SHP77 treated with DMSO at 0.1 percent for 48 hours (cell line): ENCODE results near the gene GPR68.
"Not testable (repeated sequence)": the region's sequence is repeated elsewhere in the genome, so short reads cannot be mapped to it uniquely, and the experiment has no call there.

Experiments used
- DNase-seq: peaks from one replicate; lab custom pipeline; 2025; lab: John Stamatoyannopoulos, UW

GPR68 gene

DNA sequence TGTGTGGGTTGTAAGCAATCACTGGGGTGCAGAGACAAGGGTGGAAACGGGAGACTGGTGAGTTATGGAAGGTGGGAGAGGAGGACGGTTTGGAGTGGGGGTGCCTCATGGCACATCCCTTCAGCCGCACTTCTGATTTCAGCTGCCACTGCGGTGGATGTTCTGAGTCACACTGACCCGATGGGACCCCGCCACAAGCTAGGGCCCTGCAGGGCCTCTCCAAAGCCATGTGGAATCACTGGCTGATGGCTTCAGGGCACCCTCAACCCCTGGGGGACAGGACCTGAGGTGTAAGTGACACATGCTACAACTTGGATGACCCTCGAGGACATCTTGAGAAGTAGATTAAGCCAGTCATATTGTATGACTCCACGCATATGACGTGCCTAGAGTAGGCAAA, 53.7 kb downstream of the GPR68 start:
- DNase-seq = no peak

DNA sequence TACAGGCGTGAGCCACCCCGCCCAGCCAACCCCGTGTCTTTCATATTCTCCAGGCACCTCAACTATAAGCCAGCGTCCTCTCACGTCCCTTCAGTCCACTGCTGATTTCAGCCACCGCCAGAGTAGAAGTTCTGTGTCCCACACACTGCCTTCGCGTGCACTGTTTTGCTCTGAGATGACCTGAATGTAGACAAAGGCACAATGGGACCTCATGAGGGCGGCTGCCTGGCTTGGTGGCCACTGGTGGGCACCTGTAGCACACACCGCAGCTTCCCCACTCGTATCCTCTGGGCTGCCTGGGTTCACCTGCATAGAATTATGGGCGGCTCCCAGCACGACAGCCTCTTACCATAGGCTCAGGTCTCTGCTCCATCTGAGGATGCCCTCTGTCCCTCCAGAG, 57.2 kb downstream of the GPR68 start:
- DNase-seq = no peak

DNA sequence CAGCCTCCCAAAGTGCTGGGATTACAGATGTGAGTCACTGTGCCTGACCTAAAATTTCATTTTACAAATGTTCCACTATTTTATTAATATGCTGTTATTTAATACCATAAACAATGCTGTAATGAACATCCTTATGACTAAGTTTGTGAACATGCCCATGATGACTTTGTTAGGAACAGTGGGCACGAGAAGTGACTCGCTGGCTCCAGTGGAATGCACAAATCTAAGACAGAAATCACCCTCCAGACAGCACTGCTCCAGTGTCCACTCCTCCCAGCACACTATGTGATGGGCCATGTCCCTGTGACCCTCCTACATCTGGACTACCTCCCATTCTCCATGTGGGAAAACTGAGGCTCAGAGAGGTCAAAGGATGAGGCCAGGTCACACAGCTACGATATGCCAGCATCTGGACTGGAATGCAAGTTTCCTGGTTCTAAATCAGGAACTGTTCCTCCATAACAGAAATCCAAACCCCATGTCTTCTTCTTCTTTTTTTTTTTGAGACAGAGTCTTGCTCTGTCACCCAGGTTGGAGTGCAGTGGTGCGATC, 57.9 kb downstream of the GPR68 start:
- DNase-seq = no peak

DNA sequence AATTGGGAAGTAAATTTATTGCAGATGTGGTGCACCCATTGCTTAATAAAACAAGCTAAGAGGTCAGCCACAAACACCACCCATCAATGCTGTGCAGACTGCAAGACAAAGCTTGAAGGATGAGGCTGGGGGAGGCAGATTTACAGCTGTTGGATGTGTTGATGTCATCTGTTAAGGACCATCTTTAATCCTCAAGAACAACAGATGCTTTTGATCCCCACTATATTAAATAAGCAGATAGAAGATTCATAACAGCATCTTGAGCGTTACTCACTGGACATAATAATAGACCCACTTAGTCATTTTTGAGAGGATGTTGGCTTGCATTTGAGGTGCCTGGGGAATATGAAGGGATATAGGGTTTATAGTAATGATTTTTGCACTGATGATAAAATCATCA, 58.8 kb downstream of the GPR68 start:
- DNase-seq = no peak

DNA sequence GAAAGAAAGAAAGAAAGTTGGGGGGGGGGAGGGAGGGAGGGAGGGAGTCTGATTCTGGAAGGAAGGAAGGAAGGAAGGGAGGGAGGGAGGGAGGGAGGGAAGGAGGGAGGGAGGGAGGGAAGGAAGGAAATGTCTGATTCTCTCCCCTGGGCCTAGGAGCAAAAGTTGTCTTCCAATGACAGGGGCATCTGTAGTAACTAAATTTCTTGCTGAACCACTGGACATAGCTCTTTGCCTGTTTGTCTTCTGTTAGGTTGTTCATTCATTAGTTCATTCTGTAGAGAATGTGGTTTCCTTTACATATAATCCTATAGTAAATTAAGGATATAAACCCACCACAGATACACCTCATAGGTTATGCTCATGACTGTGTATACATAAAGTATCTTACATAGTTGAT, 59.9 kb downstream of the GPR68 start:
- DNase-seq = no peak

DNA sequence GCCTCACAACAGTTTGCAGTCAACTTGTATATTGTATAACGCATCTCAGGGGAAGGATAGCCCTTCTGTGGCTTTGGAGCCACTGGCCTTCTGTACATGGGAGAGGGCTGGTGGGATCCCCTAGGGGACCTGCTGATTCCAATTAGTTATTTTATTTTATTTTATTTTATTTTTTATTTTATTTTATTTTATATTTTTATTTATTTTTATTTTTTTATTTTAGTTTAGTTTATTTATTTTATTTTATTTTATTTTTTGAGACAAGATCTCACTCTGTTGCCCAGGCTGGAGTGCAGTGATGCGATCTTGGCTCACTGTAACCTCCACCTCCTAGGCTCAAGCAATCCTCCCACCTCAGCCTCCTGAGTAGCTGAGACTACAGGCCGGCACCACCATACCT, 61.8 kb downstream of the GPR68 start:
- not testable (repeated sequence) for DNase-seq
